ENCODE measurements around the gene TRIM72. TPM values are rescaled to one million over a fixed set of nuclear protein-coding genes. Genes with fewer than 3 reads are reported as not detected.
A peak's percentile ranks its signal among the peaks of the same experiment; 100 is the strongest.
"Not testable (repeated sequence)": the region's sequence is repeated elsewhere in the genome, so short reads cannot be mapped to it uniquely, and the experiment has no call there.

The TRIM72 gene
- total RNA-seq, 6 experiments from 2014 or later, result 0.06 TPM; not detected in 5

DNA sequence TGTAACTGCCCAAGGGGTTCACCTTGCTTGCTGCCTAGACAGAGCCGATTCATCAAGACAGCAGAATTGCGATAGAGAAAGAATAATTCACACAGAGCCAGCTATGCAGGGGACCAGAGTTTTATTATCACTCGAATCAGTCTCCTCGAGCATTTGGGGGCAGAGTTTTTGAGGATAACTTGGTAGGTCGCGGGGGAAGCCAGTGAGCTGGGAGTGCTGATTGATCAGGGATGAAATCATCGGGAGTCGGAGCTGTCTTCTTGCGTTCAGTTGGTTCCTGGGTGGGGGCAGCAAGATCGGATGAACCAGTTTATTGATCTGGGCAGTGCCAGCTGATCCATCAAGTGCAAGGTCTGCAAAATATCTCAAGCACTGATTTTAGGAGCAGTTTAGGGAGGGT, 55.0 kb downstream of the TRIM72 start:
- DNase-seq, result no peak
- 42% methylated on average over 8 of the region's 10 CpGs for WGBS (ENCODE audit: insufficient coverage, low coverage, low lambda C conversion rate, missing lambda C conversion rate)
- intact Hi-C loops (cut with DNase I), result no loop called here
- Histone ChIP-seq H3K4me1 (no peaks in the 10 kb centered on the region), H3K4me3 (no peak overlapping the region), H3K9me3 (no peaks in the 10 kb centered on the region), H3K36me3 (no peaks in the 10 kb centered on the region), H3K27me3 (no peaks in the 10 kb centered on the region), H3K27ac (no peak overlapping the region)
- TF ChIP-seq, protein P1, sequence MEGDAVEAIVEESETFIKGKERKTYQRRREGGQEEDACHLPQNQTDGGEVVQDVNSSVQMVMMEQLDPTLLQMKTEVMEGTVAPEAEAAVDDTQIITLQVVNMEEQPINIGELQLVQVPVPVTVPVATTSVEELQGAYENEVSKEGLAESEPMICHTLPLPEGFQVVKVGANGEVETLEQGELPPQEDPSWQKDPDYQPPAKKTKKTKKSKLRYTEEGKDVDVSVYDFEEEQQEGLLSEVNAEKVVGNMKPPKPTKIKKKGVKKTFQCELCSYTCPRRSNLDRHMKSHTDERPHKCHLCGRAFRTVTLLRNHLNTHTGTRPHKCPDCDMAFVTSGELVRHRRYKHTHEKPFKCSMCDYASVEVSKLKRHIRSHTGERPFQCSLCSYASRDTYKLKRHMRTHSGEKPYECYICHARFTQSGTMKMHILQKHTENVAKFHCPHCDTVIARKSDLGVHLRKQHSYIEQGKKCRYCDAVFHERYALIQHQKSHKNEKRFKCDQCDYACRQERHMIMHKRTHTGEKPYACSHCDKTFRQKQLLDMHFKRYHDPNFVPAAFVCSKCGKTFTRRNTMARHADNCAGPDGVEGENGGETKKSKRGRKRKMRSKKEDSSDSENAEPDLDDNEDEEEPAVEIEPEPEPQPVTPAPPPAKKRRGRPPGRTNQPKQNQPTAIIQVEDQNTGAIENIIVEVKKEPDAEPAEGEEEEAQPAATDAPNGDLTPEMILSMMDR (IDR thresholded peaks at IDR 0.05), result no peak
- no peak for TF ChIP-seq POLR2A (IDR thresholded peaks at IDR 0.05)
- no peak for ATAC-seq

DNA sequence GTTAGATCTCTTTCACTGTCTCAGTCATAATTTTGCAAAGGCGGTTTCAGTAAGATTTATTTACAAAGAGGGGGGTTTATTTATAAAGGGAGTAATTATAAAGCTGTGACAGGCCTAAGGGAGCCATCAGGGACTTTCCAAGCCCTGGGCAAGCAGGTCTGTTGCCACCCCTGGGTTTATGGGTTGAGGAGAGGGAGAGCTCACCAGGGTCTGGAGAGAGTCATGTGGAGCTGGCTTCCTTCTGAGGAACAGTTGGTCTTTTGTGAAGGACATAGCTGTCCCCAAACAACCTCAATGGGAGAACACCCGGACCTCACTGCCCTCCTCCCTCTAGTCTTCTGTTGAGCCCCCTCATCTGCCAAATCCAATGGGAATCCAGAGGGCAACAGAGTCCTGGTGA, 55.6 kb downstream of the TRIM72 start:
- H3K9me3 ChIP-seq, result no peaks in the 10 kb centered on the region
- DNase-seq (no peak), ATAC-seq (peak in 1 of 4 donors; percentile 49)
- TF ChIP-seq, protein P1 (IDR thresholded peaks at IDR 0.05), result no peak
- no peak for TF ChIP-seq POLR2A (IDR thresholded peaks at IDR 0.05)
- H3K4me3 ChIP-seq, result no peak overlapping the region
- H3K27me3 ChIP-seq, result no peaks in the 10 kb centered on the region
- intact Hi-C loops (cut with DNase I), result no loop called here
- no peak overlapping the region for H3K27ac ChIP-seq
- H3K4me1 ChIP-seq, result no peaks in the 10 kb centered on the region
- no peaks in the 10 kb centered on the region for H3K36me3 ChIP-seq
- 43% methylated on average over 1 of the region's 2 CpGs for WGBS (ENCODE audit: insufficient coverage, low coverage, low lambda C conversion rate, missing lambda C conversion rate)

DNA sequence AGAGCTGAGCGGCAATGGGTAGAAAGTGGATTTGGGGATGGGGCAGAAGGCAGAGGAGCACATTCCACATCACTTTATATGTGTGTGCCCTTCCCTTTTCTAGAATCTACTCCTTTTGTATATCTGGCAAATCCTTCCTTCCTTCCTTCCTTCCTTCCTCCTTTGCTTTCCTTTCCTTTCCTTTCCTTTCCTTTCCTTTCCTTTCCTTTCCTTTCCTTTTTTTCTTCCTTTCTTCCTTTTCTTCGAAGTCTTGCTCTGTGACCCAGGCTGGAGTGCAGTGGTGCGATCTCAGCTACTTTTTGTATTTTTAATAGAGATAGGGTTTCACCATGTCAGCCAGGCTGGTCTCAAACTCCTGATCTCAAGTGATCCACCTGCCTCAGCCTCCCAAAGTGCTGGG, 56.1 kb downstream of the TRIM72 start:
- WGBS (ENCODE audit: insufficient coverage, low coverage, low lambda C conversion rate, missing lambda C conversion rate), result 59% methylated on average over 3 of the region's 3 CpGs
- H3K4me1 ChIP-seq; H3K9me3 ChIP-seq; intact Hi-C loops (cut with DNase I); H3K27me3 ChIP-seq; ATAC-seq; DNase-seq; H3K36me3 ChIP-seq; H3K27ac ChIP-seq; H3K4me3 ChIP-seq: not testable (repeated sequence)

DNA sequence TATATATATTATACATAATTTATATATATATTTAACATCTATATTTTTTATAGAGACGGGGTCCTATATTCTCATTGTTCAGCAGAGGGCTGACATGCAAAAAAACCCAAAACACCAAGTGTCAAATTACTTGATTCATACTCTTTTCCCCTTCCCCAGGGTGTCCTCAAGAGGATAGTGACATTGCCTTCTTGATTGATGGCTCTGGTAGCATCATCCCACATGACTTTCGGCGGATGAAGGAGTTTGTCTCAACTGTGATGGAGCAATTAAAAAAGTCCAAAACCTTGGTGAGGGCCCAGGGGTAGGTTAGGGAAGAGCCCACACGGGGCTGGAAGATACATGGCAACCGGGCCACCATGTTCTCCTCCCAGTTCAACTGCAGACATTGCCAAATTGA, 56.9 kb downstream of the TRIM72 start:
- Histone ChIP-seq H3K4me3 (no peak overlapping the region), H3K27ac (no peak overlapping the region), H3K27me3 (no peaks in the 10 kb centered on the region), H3K4me1 (no peaks in the 10 kb centered on the region), H3K9me3 (no peaks in the 10 kb centered on the region), H3K36me3 (no peaks in the 10 kb centered on the region)
- WGBS (ENCODE audit: insufficient coverage, low coverage, low lambda C conversion rate, missing lambda C conversion rate), result 58% methylated on average over 5 of the region's 5 CpGs
- no peak for DNase-seq
- ATAC-seq, result no peak
- intact Hi-C loops (cut with DNase I), result no loop called here
- TF ChIP-seq, protein P1 (IDR thresholded peaks at IDR 0.05), result no peak
- no peak for TF ChIP-seq POLR2A (IDR thresholded peaks at IDR 0.05)

DNA sequence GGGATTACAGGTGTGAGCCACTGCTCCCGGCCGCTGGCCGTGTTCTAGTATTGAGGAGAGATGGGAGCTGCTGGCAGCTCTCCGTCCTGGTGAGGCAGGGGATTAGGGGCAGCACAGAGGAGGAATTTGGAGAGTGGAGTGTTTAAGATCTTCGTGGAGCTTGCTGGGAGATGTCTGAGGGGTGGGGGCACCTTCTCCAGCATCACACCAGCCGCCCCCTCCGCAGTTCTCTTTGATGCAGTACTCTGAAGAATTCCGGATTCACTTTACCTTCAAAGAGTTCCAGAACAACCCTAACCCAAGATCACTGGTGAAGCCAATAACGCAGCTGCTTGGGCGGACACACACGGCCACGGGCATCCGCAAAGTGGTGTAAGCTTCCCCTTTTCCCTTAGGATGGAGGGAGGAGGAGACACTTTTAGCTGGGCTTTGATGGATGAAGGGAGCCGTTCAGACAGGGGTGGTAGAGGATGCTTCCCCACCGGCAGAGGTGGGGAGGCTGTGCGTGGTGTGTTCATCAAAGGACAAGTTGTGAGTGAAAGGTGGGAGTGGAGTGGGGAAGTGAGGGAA, 57.8 kb downstream of the TRIM72 start:
- Histone ChIP-seq H3K27ac (no peak overlapping the region), H3K36me3 (no peaks in the 10 kb centered on the region), H3K4me3 (no peak overlapping the region), H3K27me3 (no peaks in the 10 kb centered on the region), H3K4me1 (no peaks in the 10 kb centered on the region), H3K9me3 (no peaks in the 10 kb centered on the region)
- TF ChIP-seq, protein P1 (IDR thresholded peaks at IDR 0.05), result no peak
- TF ChIP-seq POLR2A (IDR thresholded peaks at IDR 0.05), result no peak
- 60% methylated on average over 12 of the region's 16 CpGs for WGBS (ENCODE audit: insufficient coverage, low coverage, low lambda C conversion rate, missing lambda C conversion rate)
- DNase-seq, result no peak
- no peak for ATAC-seq
- intact Hi-C loops (cut with DNase I), result no loop called here
